ENCODE data around the gene LPAR2. TPM values are rescaled to one million over a fixed set of nuclear protein-coding genes. Genes with fewer than 3 reads are reported as not detected.

LPAR2 gene
- total RNA-seq, 1 donor from 2014 or later, result 11.0 TPM

DNA sequence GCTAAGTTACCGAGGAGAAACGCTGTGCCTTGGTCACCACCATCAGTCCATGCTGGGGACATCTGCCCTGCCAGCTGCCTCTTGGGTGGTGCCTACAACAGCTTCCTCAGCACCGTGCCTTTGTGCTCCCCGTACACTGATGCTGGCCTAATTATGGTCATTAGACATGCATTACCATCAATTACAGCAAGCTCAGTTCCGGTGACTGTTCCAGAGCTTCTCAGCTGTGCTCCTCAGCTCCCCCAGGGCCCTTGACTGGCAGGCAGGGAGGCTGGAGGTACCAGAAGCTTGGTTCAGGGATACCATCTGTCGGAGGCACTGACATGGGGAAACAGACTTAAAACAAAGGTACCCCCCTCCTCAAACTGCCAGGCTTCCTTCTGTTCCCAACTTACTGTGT lies 49.8 kb downstream of the LPAR2 start:
- ATAC-seq (no peak), DNase-seq (ENCODE audit: low spot score) (no peak)
- intact Hi-C loops (cut with DNase I), result no loop called here

DNA sequence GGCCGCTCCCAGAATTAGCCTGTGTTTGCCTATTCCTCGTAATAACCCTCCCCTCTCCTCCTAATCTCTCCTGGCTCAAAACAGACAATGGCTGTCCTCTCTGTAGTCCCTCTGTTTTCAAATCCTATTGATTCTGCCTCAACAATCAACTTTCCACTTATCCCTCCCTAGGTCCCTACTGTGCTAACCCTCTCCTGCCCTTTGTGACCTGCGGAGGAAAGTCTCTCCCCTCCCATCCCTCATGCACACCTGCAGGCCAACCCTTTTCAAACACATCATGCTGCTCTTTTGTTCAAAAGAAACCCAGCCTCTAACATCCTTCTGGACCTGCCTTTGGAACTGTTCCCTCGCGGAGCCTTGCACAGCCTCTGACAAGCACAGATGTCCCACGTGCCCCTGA lies 52.6 kb downstream of the LPAR2 start:
- ATAC-seq, result no peak
- no peak for DNase-seq (ENCODE audit: low spot score)
- intact Hi-C loops (cut with DNase I), result no loop called here

Other genes with a start within 250 kb of the LPAR2 start
- 57.7 TPM for gene GATAD2A, start 222.5 kb downstream of the LPAR2 start, total RNA-seq
- gene TSSK6, start 112.7 kb downstream of the LPAR2 start, total RNA-seq, result 1.3 TPM
- 206 TPM for gene NDUFA13, start 112.0 kb downstream of the LPAR2 start, total RNA-seq
- gene YJEFN3, start 99.3 kb downstream of the LPAR2 start, total RNA-seq, result 4.9 TPM
- 0.27 TPM for gene CILP2, start 90.0 kb downstream of the LPAR2 start, total RNA-seq
- 5.1 TPM for gene PBX4, start 9.5 kb downstream of the LPAR2 start, total RNA-seq
- gene GMIP, start 15.4 kb upstream of the LPAR2 start, total RNA-seq, result 16.2 TPM
- gene ATP13A1, start 35.5 kb upstream of the LPAR2 start, total RNA-seq, result 53.3 TPM
- 9.3 TPM for gene ZNF101, start 40.6 kb upstream of the LPAR2 start, total RNA-seq
- 11.3 TPM for gene ZNF14, start 104.9 kb upstream of the LPAR2 start, total RNA-seq
- gene ZNF506, start 193.5 kb upstream of the LPAR2 start, total RNA-seq, result 37.2 TPM
- gene ZNF253, start 237.7 kb upstream of the LPAR2 start, total RNA-seq, result 10.5 TPM